GM12874 (cell line): ENCODE results near the gene PCSK4.

Source experiments
- CTCF ChIP-seq: IDR thresholded peaks from 2 replicates; pipeline ENCODE4 v1.5.1; 2011; ENCODE audit warnings: low read depth, mild to moderate bottlenecking, control low read depth, low read length, moderate library complexity; ENCODE audit not compliant: insufficient read depth

PCSK4 gene

GRCh38 chr19:1496714-1497577 is 6.8 kb upstream of the PCSK4 start:
- TF ChIP-seq CTCF = no peak

GRCh38 chr19:1495799-1496713 is 5.9 kb upstream of the PCSK4 start:
- TF ChIP-seq CTCF = no peak

- TF ChIP-seq CTCF = no peak
Measured at GRCh38 chr19:1495051-1495798, 5.1 kb upstream of the PCSK4 start.

GRCh38 chr19:1494115-1494815 is 4.1 kb upstream of the PCSK4 start:
- TF ChIP-seq CTCF = no peak

GRCh38 chr19:1492474-1493006 is 2.4 kb upstream of the PCSK4 start:
- TF ChIP-seq CTCF = no peak

GRCh38 chr19:1491849-1492170 is 1.7 kb upstream of the PCSK4 start:
- no peak for TF ChIP-seq CTCF
